SK-N-SH (cell line): ENCODE data around the gene CTAG2.

Source experiments
- CHD2 ChIP-seq: fragments of 150-350 bp; IDR thresholded peaks from 2 replicates; pipeline ENCODE4 v1.6.1; 2018; ENCODE audit warnings: low read length; ENCODE audit not compliant: partially characterized antibody
- CTCF ChIP-seq: fragments of 200-600 bp; sonication (generic); IDR thresholded peaks from 2 replicates; pipeline ENCODE4 v1.6.1; 2017; ENCODE audit warnings: antibody characterized with exemption, mild to moderate bottlenecking, moderate library complexity
- GABPA ChIP-seq: IDR thresholded peaks from 2 replicates; pipeline ENCODE4 v1.4.0; 2012; ENCODE audit warnings: low read depth, mild to moderate bottlenecking
- POLR2AphosphoS5 ChIP-seq: IDR thresholded peaks from 2 replicates; pipeline ENCODE4 v1.6.1; 2012; ENCODE audit warnings: low read depth, low read length
- RXRA ChIP-seq: IDR thresholded peaks from 2 replicates; pipeline ENCODE4 v1.4.0; 2012; ENCODE audit warnings: low read depth, mild to moderate bottlenecking, borderline replicate concordance
- SIN3A ChIP-seq: IDR thresholded peaks from 2 replicates; pipeline ENCODE4 v1.6.1; 2012; ENCODE audit warnings: low read depth, mild to moderate bottlenecking, low read length, moderate library complexity, borderline replicate concordance
- SMC3 ChIP-seq: IDR thresholded peaks from 2 replicates; pipeline ENCODE4 v1.6.1; 2012; ENCODE audit warnings: low read depth, low read length, improper control_type of control experiment
- ZBTB33 ChIP-seq: IDR thresholded peaks from 2 replicates; pipeline ENCODE4 v1.4.0; 2012; ENCODE audit warnings: low read depth, borderline replicate concordance

- TF ChIP-seq CTCF (no peak), POLR2AphosphoS5 (no peak), RXRA (no peak), CHD2 (no peak), GABPA (no peak), SMC3 (no peak), SIN3A (no peak), ZBTB33 (no peak)
Observed at GRCh38 chrX:154661170-154661569, 7.8 kb upstream of the CTAG2 start.
